NCI-H446 (cell line): ENCODE results near the gene GATA6.
"Not testable (repeated sequence)": the region's sequence is repeated elsewhere in the genome, so short reads cannot be mapped to it uniquely, and the experiment has no call there.

Source experiments
- DNase-seq, 2 experiments: peaks; one replicate each; lab custom pipeline; 2025; lab: John Stamatoyannopoulos, UW

The GATA6 gene

DNA sequence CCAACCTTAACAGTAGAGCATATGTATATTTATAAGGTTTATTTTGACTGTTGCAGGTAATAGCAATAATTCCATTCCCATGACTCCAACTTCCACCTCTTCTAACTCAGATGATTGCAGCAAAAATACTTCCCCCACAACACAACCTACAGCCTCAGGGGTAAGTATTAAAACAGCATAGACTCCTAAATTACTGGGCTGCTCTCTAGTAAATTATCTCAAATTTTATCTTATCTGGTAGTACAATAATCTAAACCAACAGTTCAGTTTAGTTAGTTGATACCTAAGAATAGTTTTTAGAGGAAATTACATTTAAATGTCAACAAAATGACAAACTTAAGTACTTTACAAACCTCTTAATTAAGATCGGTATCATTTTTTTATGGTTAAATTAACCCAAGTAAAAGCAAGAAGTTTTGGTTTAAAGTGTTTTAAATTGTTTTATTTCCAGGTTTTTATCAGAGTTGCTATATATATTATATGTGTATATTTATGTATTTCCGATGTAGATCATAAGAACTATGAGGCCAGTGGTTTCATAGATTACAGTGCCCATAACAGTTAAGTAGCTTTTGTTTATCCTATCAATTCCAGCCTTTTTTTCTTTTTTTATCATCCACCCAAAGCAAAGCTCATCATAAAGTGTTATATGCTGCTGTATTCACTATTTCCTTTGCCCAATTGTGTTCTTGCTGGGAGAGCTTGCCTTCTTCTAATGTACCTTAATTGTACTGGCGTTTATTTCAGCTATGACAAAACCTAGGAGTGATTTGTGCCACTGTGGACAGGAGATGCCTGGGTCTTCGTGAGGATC lies 13.7 kb downstream of the GATA6 start:
- DNase-seq: no peak

DNA sequence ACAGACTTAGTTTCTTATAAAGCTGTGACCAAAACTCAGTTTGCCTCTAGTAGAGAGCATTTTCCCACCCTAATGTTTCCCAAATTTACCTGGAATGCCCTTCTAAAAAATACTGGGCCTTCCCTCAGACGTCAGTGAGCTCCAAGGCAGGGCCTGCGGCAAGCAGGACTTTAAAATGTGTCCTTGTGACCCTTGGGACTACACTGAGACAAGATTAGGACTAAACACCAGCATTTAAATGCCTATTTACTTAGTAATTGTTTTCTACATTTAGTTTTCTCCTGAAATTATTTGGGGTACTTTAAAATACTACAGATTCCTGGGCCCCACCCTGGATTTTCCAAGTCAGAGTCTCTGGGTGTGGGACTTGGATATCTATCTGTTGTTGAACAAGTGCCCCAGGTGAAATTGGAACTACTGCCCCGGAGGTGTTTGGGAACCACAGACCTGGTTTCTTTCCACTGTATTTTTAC lies 14.3 kb downstream of the GATA6 start:
- DNase-seq: no peak

DNA sequence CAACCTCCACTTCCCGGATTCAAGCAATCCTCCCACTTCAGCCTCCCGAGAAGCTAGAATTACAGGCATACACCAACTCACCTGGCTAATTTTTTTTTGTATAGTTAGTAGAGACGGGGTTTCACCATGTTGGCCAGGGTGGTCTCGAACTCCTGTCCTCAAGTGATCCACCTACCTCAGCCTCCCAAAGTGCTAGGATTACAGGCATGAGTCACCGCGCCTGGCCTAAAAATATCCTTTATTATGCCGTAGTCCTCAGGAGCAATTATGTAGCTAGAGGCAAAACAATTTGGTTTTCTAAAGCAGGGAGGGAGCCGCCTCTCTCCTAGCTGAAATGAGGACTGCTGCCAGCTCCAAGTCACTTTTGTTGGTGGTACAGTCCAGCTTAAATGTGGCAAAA lies 15.2 kb downstream of the GATA6 start:
- DNase-seq: not testable (repeated sequence)

DNA sequence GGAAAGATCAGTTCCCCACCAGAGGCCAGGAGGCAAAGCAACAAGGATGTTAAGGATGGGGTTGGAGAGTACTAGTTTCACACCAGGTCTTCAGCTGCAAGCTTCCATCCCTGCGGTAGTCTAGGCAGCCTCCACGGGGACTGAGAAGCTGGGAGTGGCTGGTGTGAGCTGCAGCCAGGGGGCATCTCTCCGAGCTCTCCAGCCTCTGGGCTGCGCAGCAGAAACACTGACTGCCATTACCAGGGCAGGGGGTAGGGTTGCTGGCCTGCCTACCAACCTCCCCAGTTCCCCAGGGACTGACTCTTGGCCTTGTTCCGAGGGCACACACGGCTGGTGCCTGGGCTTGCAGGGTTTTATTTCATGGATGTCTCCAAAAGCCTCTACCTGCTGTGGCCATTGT lies 15.9 kb downstream of the GATA6 start:
- DNase-seq: no peak

DNA sequence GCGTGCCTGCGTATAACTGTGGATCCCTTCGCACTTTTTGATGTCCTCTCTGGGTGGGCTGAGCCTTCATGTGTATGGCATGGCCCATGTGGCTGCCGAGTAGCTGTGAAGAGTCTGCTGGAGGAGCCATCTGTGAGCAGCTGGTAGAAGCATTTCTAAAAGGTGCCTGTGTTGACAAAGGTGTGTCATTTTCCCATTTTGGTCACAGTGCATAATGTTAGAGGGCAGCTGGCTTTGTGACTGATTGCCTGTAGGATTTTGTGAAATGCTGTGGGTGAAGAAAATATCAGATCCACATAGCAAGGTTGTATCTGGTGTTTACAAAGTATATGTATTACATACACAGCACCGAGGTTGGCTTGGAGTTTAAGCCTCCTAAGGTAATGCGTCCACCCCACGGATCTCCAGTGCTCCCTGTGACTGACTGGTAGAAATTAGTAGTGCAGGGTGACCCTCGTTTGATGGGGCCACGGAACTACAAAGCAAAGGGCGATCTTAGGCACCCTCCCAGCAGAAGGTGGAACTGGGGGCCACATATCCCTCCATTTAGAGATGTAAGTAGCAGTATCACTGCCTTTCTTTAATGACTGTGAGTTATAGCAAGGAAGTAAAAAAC lies 16.5 kb downstream of the GATA6 start:
- DNase-seq: no peak

DNA sequence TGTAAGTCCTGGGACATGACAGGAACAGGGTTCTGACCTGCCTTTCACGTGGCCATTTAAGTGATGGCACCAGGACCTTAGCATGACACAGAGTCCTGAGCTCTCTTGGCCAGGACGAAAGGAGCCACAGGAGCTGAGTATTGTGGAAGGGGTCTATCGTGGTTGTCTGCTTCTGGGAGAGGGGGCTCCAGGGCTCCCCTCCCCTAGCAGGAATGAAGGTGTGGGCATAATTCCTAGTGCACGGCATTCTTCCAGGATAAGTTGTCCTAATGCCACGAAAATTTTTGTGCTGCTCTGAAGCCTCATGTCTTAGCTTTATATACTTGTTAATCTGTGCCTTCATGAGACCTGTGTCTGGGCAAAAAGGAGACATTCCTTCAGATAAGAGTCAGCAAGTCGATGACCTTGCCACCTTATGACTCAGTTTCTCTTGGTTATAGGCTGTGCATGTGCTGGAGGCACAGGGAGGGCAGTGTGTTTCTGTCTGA lies 17.1 kb downstream of the GATA6 start:
- DNase-seq: no peak

DNA sequence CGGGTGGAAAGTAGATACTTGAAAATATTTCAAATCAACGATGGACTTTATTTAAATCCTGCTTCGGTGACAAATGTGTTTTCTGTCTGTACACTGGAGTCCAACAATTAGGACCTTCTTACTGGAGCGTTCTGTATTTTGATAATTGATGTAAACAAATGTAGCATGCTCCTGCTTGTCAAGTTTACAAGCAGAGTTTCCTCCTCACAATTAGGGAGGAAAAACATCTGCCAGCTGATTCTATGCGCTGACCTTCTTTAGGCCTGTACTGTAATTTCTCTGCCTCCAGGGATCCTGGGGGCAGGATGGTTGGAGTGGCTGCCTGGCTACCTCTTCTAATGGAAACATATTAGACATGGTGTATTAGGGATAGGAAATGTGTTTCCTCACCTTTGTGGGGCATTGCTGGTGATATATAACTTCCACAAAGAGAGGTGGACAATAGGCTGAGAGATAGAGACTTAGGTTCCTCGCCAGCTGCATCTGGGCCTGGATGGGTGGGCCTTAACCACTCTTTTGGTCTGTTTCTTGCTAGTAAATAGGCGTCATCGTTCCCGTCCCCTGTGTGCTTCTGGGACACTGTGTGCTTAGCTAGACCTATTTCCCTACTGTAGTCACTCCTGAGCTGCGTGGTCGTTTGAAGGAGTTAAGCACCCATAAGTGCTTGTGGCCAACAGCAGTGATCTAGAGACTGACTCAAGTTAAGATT lies 19.3 kb downstream of the GATA6 start:
- no peak for DNase-seq

DNA sequence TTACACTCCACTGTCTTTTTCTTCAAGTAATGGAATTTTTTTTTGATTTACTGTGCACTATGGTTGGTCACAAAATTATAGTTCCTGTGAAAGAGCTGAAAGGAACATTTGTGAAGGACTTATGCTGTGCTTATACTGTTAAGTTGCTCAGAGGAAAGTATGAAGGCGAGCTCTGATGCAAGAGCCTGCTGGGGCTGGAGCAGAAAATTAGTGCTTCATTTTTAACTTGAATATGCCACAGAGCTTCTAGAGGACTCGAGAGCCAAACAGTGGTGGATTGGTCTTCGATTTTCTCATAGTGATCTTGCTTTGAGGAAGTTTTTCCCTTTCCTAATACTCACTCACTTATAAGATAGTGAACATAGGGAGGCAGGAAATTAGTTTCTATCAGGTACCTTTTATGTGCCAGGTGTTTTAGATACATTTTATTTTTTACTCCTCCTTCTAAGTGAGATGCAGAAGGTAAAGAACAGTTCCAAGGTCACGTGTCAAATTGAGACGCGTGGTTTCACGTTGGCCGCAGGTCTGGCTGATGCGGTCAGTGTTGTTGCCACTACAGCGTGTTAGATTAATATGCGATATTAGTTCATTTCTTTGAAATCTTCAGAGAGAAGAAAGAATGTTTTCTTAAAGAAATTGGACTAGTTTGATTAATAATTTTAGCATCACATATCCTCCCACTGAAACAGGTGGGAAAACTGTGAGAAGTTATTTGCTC lies 20.2 kb downstream of the GATA6 start:
- no peak for DNase-seq

DNA sequence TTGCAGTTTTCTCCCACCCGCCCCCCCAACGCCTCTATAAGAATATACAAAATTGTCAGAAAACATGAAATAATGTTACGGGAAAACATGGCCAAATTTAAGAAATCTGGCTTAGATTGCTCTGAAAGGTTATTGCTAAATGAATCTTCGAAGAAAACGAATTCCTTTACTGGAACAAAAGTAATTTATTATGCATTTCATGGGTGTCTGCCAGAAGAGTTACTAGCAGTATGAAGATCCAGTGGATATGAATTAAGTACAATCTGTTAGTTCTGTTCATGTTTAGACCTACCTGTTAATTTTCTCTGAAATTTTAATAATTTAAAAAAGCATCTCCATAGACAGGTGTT lies 21.9 kb downstream of the GATA6 start:
- DNase-seq: no peak

DNA sequence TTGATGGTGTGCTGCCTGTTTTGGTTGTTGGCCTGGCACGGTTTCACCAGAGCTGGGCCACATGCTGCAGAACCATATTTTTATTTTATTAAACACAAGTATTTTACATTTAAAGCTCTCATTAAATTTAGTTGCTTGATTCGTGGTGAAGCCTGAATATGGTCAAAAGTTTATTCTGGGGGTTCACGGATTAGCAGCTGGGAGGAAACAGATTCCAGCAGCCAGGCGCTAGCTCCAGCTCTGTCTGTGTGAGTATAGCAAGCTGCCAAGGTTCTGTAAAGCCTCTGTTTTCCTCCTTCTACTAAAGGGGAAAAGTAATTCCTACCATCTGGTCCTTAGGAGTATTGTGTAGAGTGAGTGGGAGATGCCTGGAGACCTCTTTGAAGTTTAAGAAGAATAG lies 22.5 kb downstream of the GATA6 start:
- DNase-seq: no peak

DNA sequence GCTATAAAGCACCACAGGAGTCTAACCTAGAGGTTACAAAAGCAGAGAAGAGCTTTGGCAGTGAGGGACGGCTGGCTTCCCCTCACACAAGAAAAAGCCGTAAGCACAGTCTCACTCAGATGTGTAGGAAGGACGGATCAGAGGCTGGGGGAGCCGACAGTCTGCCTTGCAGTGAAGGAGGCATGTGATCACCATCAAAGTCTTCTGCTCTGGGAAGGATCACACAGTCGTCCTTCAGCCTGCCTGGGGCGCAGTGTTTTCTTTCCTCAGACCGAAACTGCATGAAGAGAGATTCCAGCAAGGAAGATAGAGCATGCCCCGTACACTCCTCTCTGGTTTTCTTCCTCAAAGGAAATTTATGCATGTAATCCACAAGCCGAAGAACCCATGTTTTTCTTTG lies 24.1 kb downstream of the GATA6 start:
- DNase-seq: no peak

DNA sequence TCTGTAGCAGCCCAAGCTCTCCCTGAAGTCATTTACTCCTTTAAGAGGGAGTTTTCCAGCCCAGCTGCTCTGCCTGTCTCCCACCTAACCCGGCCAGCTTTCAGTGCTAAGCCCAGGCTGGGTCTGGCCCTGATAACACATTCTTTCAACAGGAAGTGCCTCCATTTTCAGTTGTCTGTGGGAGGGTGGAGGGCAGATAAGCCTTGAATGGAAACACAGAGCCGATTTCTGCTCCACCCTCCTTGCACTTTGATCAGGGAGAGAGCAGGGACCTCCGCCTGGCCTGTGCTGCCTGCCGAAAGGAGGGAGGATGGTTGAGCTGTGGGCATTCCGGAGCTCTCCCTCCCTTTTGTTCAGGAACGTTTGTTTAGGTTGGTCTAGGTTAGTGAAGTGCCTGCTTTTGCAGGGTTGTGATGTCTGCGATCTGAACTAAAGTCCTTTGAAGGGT lies 24.8 kb downstream of the GATA6 start:
- no peak for DNase-seq

DNA sequence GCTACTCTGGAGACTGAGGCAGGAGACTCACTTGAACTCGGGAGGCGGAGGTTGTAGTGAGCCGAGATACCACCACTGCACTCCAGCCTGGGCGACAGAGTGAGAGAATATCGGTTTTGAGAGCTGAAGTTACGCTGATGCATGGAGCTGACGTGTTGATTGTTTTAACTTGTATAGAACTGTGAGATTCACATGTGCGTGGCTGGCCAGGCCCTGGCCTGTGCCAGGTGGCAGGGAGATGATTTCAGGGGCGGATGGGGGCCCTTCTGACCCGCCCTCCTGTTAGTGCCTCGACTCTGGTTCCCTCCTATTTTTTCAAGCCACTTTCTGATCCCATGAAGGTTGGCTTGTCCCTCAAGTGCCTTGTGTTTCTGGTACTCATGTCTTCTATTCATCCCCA lies 25.7 kb downstream of the GATA6 start:
- DNase-seq: no peak

DNA sequence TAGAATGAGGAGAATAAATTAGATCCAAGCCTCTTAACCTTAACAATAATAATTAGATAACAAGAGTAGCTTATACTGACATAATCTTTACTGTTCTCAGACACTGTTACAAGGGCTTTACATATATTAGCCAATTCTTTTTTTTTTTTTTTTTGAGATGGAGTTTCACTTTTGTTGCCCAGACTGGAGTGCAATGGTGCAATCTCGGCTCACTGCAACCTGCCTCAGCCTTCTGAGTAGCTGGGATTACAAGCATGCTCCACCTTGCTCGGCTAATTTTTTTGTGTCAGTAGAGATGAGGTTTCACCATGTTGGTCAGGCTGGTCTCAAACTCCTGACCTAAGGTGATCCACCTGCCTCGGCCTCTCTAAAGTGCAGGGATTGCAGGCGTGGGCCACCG lies 27.6 kb downstream of the GATA6 start:
- not testable (repeated sequence) for DNase-seq

DNA sequence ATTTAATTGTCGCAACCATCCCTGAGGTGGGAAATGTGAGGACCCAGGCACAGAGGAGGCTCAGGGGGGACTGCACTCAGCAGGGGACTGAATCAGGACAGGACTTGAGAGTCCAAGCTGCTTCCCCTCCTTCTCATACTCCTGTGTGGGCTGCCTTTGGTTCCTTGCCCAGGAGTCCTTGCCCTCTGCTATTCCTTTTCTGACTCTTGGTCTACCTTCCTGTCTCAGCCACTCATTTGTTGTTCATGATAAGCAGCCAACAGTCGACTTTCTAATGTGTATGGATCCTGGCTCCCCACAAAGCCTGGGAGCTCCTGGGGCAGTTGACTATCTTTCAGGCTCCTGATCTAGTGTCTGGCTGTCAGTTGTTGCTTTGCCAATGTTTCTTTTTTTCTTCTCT lies 28.3 kb downstream of the GATA6 start:
- DNase-seq: no peak

DNA sequence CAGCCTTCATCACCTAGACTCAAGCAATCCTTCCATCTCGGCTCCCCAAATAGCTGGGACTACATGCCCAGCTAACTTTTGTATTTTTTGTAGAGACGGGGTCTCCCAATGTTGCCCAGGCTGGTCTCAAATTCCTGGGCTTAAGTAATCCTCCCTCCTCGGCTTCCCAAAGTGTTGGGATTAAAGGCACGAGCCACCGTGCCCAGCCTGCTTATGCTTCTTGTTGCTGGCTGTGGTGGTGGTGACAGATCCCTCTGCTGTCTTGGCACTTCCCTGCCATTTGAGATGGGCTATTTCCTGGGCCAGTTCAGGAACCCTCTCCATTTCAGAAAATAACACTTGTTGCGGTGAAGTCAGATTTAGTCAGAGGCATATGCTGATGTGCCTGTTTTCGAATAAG lies 28.8 kb downstream of the GATA6 start:
- no peak for DNase-seq

DNA sequence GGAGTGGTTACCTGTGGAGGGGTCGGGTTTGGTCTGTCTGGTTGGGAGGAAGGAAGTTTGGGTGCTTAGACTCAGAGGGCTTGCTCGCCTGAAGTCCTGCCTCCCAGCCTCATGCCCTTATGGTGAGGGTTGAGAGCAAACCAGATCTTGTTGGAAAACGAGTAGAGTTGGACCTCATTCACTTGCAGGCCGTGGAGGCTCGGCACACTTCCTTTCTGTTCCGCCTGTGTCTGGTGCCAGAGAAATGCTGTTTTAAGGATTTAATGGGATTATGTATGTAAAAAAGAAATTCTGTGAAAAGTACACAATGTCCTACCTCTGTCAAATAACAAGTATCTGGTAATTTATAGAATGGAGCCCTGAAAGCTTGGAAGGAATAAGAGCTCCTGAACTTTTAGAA lies 29.6 kb downstream of the GATA6 start:
- no peak for DNase-seq

DNA sequence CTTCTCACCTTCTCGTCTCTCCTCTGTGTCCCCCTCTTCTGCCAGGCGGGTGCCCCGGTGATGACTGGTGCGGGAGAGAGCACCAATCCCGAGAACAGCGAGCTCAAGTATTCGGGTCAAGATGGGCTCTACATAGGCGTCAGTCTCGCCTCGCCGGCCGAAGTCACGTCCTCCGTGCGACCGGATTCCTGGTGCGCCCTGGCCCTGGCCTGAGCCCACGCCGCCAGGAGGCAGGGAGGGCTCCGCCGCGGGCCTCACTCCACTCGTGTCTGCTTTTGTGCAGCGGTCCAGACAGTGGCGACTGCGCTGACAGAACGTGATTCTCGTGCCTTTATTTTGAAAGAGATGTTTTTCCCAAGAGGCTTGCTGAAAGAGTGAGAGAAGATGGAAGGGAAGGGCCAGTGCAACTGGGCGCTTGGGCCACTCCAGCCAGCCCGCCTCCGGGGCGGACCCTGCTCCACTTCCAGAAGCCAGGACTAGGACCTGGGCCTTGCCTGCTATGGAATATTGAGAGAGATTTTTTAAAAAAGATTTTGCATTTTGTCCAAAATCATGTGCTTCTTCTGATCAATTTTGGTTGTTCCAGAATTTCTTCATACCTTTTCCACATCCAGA lies 31.3 kb downstream of the GATA6 start:
- DNase-seq: no peak

DNA sequence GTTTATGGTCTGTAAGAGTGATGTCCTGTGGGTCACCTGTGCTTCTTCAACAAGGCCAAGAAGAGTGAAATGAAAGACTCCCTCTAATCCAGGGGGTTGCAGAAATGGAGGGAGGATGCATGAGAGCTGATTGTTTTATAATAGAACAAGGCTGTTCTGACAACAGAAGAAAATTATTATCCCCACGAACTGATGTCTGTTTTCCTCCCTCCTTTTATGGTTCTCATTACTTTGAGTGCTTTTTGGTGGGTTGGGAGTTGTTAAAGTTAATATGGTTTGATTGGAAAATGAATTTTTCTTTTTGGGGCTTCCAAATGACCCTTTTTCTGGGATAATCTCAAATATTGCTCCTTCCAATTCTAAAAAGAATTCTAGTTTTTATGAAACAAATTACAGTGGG lies 33.6 kb downstream of the GATA6 start:
- DNase-seq: no peak

DNA sequence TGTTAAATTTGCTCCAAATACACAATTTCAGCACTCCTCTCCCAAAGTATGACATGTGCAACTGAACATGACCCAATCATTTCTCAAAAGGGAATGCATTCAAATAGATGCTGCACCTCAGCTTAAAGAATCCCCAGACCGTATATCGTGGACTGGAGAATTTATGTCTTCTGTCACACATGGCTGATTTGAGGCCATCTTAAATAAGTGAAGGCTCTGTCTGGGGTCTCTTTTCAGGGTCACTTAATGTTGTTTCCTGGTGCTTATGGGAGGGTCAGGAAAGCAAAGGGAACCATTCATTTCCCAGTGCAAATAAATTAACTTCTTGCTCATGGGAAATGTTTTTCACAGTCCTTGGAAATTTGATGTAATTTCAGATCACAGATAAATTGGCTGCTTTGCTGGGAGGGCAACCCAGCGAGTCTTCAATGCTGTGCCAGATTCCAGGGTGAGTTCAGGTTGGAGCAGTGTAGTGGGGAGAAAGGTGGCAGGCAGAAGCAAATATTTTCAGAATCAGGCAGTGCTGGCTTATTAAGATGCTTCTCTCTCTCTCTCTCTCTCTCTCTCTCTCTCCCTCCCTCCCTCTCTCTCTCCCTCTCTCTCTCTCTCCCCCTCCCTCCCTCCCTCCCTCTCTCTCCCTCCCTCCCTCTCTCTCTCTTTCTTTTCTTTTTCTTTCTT lies 34.3 kb downstream of the GATA6 start:
- DNase-seq: no peak

DNA sequence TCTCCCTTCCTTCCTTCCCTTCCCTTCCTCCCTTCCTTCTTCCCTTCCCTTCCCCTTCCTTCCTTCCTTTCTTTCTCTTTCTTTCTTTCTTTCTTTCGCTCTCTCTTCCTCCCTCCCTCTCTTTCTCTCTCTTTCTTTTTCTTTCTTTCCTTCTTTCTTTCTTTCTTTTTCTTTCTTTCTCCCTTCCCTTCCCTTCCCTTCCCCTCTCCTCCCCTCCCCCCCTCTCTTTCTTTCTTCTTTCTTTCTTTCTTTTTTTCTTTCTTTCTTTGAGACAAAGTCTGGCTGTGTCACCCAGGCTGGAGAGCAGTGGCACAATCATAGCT lies 34.8 kb downstream of the GATA6 start:
- no peak for DNase-seq
